HG03108 (cell line): ENCODE results near the gene GRAMD1C.
A peak's percentile ranks its signal among the peaks of the same experiment; 100 is the strongest.

Experiments used
- ATAC-seq: cut with Tn5 transposase; IDR thresholded peaks from one replicate; pipeline ENCODE4 v1.9.1; 2021; ENCODE audit warnings: moderate library complexity; ENCODE audit not compliant: unreplicated experiment

Gene GRAMD1C

GRCh38 chr3:113948015-113948917, 109.7 kb downstream of the GRAMD1C start:
- ATAC-seq, result peak; percentile 39

DNA sequence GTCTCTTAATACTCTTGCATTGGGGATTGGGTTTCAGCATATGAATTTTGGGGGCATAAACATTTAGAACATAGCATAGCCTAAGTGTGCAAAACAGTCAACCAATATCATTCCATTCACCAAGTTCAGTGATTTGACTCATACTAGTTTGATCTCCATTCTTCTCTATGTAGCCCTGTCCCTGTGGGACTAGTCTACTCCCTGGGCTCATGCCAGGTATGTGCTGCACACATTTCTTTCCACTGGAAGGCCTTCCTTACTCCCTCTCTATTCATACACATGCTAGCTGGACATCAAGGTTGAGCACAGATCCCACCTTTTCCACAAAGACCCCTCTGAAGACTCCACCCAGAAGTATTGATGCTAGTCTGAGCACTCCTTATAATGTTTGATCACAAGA, 114.3 kb downstream of the GRAMD1C start:
- ATAC-seq, result no peak

- no peak for ATAC-seq
Observed at GRCh38 chr3:113953677-113954076, 115.1 kb downstream of the GRAMD1C start.

GRCh38 chr3:113954091-113954685, 115.6 kb downstream of the GRAMD1C start:
- ATAC-seq, result no peak

DNA sequence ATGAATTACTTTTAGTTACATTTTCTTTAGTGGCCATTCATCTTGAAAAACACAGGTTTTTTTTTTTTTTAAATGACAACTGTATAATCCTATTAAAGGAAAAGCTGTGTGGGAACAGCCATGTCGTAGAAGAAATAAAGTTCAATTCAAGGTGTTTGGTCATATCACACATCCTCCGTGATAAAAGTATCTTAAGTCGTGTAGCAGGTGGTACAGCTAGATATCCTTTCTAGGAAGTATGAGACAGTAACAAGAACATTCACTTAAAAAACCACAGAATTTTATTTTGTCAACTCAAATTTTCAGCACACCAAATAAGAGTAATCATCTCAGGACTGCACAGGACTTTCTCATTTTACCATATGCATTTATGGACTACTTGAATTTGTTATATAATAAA, 125.3 kb downstream of the GRAMD1C start:
- no peak for ATAC-seq

DNA sequence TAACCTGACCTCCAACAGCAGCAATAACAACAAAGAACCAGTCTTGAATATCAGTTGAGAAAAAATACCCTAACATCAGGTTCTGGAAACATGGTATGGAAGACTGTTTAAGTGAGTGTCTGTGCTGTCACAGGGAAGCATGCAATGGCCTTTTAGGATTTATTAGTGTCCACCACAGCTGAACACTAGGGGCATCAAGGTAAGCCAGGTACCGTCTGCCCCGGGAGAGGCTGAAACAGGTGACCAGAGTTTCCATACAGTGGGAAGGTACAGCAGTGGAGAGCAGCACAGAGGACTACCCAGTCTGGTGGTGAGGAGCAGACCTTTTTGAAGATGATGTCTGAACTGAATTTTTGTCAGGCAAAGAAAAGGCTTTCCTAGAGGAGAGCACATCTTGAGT, 127.6 kb downstream of the GRAMD1C start:
- ATAC-seq, result no peak

DNA sequence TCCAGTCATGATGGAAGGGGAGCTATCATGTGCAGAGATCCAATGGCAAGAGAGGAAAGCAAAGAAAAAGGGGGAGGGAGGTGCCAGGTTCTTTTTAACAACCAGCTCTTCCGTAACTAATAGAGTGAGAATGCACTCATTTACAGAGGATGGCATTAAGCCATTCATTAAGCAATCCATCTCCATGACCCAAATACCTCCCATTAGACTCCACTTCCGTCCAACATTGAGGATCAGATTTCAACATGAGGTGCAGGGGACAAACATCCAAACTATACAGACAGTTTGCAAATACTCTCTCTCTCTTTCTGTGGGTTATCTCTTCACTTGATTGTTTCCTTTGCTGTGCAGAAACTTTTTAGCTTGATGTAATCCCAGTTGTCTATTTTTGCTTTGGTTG, 130.4 kb downstream of the GRAMD1C start:
- ATAC-seq, result no peak

DNA sequence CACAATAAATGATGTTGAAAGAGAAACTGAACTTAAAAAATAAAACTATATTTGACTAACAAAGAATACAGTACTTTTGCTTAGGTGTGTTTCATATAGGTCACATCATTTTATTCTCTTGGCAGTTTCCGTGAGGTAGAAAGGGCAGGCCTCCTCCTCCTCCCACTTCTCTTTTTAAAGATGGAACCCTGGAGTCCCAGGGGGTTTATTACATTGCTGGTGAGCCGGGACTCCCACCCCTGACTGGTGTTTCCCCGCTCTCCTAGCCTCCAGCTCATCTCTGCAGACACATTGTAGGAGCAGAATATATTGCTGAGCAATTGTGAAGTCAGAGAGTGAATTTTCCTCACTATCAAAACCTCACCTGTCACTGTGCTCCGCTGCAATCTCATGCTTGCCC, 139.2 kb downstream of the GRAMD1C start:
- ATAC-seq, result no peak

- ATAC-seq, result no peak
Observed at GRCh38 chr3:113979916-113980315, 141.3 kb downstream of the GRAMD1C start.

GRCh38 chr3:113981803-113982202, 143.2 kb downstream of the GRAMD1C start:
- ATAC-seq, result no peak

DNA sequence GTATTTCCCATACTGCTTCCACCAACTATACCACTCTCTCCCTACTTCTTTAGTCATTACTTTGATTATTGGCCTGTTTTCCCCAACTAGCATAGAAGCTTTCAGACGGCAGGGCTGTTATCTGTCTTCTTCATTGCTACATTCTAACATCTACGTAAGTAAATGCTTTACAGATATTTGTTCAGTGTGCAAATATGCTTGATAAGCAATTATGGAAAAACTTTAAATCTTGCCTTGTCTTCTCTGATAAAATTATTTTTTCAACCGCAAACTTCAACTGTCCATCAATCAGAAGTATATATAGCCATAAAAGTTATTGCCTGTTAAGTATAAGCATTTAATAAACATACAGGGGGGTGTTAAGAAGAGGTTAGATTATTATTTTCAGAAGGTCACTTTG, 145.0 kb downstream of the GRAMD1C start:
- ATAC-seq, result no peak

- no peak for ATAC-seq
Observed at GRCh38 chr3:113985541-113985940, 147.0 kb downstream of the GRAMD1C start.
